Glomerular endothelial cell (primary cell): ENCODE measurements around the gene LRRK1. TPM values are rescaled to one million over a fixed set of nuclear protein-coding genes. Genes with fewer than 3 reads are reported as not detected.

ENCODE experiments used
- DNase-seq: peaks from one replicate; pipeline ENCODE4 v3.0.0-alpha.2; 2011; ENCODE audit warnings: low read depth, low spot score; ENCODE audit errors: extremely low read depth
- total RNA-seq: library from RNA; depleted of rRNA; stranded (reverse); fragments of >200 nt; gene quantifications from 2 replicates; pipeline ENCODE4 v1.2.3, GENCODE V29; 2015

LRRK1 gene
- total RNA-seq, 1 donor from 2014 or later = 14.7 TPM

DNA sequence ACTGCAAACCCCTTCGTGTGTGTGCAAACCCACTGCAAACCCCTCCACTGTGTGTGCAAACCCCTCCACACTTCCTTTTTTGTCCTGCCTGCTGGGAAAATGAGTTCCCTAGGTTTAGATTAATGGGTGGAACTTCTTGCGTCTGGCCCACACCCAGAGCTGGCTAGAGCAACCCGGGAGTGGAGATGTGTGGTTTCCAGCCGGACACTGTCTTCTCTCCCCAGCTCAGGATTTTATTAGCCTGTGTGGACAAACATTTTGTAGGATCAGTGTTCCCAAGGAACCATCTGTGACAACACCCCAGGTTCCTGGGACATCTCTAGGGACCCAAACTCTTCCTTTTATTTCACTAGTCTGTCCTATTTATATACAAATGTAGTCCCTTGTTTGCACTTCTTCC is 9.6 kb upstream of the LRRK1 start:
- DNase-seq = no peak

DNA sequence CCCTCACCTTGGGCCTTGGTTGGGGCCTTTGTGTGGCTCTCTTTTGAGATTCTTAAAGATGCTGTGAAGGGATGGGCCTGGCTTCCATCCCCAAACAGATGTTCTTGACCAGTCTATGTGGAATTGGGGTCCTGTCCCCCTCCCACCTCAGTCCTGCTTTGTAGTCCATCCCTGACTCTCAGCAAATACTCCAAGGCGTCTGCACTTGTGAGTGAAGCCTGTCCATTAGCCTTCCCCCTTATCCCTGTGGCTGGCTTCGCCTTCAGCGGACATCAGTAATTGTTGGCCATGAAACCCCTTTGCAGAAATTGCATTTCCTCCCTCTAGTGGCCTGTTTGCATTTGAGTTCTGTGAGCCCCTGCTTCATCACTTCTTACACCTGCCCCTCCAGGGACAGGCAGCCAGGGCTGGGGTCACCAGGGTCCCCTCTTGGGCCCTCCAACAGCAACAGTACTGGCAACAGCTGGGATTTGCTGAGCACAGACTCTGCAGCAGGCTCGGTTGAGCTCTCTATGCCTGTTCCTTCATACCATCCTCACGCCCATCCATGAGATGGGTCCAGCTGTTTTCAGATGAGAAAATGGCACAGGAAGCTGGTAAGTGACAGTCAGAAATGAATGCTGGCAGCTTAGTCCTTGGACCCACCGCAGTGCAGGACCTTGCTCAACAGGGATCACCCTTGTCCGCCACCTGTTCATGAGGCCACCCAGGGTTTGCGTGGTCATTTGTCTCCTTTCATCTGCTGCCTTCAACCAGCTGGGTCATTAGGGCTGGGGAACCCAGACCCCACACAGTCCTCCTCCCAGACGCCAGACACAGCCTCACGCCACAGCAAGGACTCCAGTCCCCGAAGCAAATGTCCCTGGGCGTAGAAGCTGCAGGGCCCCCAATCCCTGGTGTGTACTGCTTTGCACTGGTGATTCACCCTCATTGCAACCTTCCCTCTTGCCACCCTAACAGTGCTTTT is 8.9 kb upstream of the LRRK1 start:
- DNase-seq = no peak

- no peak for DNase-seq
Observed at GRCh38 chr15:100911086-100911485, 8.1 kb upstream of the LRRK1 start.

DNA sequence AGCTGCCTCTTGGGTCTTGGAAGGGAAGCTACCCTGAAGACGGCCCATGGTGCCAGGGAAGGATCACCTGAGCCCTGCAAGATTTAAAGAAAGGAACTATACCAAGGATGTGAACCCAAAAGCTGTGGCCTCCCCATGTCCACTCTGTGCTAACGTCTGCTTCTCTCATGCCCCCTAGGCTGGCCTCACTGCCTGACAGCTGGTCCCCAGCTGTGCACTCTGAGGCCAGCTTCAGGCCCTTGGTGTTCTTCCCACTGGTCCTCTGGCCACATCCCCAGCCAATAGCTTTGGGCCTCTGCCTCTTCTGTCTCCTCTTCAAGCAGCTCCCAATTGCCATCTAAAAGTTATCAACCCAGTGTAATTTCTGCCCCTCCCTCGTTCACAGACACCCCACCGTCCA is 5.2 kb upstream of the LRRK1 start:
- no peak for DNase-seq

DNA sequence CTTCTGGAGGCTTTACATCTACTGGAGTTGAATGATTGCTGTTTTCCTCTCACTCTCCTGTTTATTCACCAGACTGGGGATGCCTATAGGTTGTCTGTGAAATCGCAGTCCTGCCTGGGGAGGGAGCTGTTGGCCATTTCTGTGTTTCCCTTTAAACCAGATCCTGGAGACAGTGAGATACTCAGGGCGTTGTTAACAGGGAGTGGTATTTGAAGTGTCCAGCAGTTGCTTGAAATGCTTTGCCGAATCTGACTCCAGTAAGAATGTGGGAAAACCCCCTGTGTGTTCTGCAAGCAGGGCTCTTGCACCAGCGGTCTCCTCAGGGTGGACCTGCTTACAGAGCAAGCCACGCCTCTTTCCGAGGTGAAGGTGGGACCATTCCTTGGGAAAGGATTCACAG is 4.3 kb upstream of the LRRK1 start:
- DNase-seq = no peak

DNA sequence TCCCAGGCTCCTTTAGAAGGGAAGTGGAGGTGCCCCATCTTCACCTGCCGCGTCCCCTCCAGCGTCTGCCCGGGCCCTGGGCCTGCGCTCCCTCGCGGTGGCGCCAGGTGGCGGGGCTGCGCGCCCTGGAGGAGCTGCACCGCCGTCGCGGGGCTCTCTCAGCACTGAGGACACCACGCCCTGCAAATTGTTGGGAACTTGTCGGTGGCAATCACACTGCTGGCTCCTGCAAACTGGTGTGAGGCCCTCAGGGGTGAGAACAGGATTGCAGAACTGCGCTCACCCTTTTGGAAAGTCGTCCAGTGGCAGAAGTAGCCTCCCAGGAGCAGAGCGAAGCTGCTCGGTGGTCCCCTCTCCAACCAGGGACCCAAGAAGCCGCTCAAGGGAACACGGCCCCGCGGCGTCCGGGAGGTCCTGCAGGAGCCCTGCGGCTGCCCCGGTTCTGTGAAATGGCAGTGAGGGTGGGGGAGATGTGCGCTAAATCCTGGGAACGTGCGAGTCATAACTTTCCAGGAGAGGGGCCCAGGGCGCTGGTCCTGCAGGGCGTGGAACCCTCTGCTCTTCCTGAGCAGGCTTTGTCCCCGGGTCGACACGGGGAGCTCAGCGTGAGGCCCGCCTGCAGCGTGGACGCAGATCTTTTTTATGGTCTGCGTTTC is 995 bp upstream of the LRRK1 start:
- no peak for DNase-seq

DNA sequence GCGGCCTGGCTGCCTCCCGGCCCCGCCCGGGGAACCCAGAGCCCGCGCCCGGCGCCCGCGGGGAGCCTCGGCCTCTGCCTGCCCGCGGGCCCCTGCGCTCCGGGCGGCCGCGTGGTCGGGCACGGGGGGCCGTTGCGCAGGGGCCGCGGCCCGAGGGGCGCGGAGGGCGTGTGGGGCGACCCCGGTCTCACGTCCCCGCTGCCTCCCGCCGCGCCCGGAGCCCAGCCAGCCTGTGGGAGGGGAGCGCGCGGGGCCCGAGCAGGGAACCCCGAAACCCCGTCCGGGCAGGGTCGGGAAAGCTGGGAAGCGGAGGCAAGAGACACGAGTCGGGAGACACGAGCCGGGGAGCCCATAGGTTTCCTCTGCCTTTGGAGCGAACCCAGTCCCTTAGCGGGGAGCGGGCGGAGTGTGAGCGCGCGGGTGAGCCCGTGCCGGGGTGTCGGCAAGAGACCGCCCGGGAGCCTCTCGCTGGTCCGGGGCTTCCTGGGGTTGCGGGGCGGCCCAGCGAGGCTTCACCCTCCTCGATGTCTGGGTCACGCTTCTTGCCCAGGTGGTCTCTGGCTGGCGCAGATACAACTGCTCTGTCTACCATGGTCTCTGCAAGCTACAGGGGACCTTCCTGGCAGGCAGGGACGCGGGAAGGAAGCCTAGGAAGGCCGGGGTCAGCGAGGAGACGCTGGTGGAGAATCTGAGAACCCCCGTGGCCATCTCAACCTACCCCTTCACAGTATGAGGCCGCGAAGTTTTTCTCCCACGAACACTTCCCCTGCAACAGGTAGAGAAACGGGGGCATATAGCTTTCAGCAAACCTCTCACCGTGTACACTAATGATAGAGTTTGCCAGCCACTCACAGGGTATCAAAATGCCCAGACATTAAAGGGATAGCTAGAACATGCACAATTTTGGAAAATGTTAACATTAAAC is 586 bp downstream of the LRRK1 start:
- no peak for DNase-seq

DNA sequence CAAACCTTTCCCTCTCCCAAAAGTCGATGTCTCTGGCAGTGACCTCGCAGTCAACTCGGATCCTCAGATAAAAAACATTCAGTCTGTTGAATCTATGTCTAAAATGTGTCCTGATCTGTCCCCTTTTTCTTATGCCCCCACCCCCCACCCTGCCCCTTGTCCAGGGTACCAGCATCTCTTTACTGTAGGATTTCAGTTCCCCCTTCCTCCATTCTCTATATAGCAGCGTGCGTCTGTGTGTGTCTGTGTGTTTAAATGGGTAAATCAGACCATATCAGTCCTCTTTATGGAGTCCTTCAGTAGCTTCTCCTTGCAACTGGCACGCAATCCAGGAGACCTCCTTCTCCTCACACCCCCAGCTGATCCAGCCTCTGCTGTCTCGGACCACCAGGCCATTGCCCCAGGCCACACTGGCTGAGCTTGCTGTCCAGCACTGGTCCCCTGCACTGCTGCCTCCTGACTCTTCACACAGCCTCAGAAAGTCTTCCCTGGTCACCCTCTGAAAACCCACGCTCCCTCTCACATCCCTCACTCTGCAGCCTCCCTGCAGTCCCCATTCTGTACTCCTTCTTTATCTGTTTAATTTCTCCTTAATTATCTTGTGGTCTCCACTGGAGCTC is 1.5 kb downstream of the LRRK1 start:
- no peak for DNase-seq

GRCh38 chr15:100922192-100923040 is 3.3 kb downstream of the LRRK1 start:
- DNase-seq = no peak

DNA sequence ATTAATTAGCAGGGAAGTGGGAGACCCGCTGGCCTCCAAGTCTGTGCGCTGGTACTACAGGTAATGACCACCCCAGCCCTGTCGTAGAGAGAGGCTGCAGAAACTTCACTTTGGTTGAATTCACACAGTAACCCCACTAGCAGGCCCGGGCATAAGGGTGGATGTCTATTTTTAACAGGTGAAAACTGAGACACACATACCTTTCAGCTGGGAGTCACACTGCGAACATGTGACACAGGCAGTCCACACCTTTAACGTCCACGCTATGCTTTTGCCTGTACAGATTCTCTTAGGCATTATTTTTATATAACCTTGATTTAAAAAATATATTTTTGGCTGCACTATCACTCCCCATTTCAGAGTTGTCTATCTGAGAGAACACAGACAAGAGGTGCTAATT is 3.9 kb downstream of the LRRK1 start:
- DNase-seq = no peak

- DNase-seq = no peak
Observed at GRCh38 chr15:100923902-100924301, 4.7 kb downstream of the LRRK1 start.

DNA sequence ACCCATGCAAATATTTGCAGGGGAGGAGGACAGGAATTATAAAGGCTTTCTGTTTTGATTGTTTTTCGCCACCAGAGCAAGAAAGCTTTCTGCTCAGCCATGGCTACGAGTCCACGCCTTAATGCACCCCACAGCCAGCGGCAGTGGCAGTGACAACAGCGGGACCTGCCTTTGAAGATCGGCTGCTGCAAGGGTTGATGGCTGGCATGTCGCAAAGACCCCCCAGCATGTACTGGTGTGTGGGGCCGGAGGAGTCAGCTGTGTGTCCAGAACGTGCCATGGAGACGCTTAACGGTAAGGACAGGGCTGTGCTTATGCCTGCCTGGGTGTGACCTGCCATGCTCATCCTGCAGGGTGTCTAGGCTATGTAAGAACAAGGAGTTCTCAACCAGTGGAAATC is 5.3 kb downstream of the LRRK1 start:
- no peak for DNase-seq

DNA sequence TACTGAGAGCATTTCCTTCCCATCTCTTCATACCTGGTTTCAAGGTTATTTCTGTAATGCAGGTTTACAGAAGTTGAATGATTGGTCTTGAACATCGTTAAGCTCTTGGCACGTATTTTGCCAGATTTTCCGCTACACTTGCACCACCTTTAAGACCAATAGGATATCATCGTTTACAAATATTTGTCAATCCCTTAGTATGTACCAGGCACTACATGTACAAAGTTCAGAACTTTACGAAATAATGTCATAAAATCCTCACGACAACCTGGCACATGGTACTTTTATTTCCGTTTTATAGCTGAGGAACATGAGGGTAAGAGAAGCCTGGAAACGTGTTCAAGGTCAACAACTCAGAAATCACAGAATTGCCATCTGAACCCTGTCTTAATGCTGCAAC is 6.3 kb downstream of the LRRK1 start:
- DNase-seq = no peak

- DNase-seq = no peak
Observed at GRCh38 chr15:100926258-100926657, 7.1 kb downstream of the LRRK1 start.

GRCh38 chr15:100926971-100927756 is 8.0 kb downstream of the LRRK1 start:
- DNase-seq = no peak

- DNase-seq = no peak
Observed at GRCh38 chr15:100928632-100929280, 9.6 kb downstream of the LRRK1 start.

DNA sequence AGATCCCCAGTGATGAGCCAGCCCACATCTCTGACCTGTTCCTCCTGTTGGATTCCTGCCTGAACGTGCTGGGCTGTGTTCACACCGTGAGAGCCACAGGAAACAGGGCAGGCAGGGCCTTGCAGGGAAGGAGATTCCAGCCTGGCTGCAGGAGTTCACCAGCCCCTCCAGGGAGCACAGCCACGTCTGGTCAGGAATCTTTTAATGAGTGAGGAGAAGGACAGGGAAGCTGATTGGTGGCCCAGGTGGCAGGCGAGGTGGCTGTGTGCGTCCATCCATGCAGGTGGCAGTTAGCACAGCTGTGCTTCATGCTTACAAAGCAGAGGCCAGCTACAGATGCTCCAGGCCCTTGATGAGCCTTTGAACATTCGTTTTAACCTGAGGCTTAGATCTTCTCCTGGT is 10.5 kb downstream of the LRRK1 start:
- DNase-seq = no peak

DNA sequence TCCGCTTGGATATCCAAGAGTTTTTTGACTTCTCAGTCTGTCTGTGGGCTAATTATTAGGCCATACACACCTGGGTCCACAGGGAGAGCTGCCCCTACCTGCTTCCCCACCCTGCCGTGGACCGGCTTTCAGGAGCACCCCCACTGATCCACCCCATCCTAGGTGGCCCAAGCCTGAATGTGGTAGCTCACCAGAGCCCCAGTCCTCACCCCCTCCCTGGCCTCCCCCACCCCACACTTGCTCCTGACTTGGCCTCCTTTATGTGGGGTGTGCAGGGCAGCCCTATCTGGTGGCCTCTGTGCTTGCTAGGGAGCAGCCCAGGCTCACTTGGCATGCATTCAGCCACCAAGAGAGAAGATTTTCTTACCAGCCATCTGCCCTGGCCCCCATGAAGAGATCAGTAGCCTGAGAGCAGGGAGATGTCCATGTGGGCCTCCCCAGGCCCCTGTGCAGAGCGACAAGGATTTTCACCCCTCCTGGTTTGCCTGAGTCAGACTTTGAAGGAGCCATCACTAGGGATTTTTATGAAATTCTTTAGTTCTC is 11.2 kb downstream of the LRRK1 start:
- no peak for DNase-seq
